ENCODE results near the gene FGFRL1.

DNA sequence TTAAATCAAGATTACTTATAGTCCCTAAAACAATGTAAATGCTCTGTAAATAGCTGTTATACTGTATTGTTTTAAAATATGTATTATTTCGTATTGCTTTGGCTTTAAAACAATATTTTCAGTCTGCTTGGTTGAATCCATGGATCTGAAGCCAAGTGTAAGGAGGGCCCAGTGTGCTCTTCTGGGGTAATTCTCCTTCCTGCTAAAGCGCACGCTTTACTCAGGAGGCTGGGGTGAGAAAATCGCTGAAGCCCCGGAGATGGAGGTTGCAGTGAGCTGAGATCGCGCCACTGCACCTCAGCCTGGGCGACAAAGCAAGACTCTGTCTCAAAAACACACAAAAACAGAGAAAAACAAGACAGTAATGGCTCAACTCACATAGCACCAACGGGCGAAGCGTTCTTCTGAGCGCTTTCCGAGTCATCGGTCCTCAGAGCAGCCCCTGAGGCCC is 25.0 kb upstream of the FGFRL1 start:
- TF ChIP-seq SIN3A (IDR thresholded peaks at IDR 0.05; ENCODE audit: borderline replicate concordance, insufficient read depth, low read length) (no peak), POLR2AphosphoS5 (IDR thresholded peaks at IDR 0.05; ENCODE audit: low read depth, low read length) (0 out of 2 replicates have a peak, but pooled peaks have one; percentile 36), TAF1 (IDR thresholded peaks at IDR 0.05; ENCODE audit: borderline replicate concordance, insufficient read depth, low read length) (no peak), REST (IDR thresholded peaks at IDR 0.05; ENCODE audit: insufficient read depth in 1 of 2, low read depth in 2 of 2, low read length in 2 of 2) (no peak), FOXP2 (optimal IDR thresholded peaks at IDR 0.05; ENCODE audit: borderline replicate concordance, extremely low read depth, extremely low read length, insufficient read depth) (no peak)
